Vagina (tissue), 2 donors: ENCODE measurements around the gene UBE2E2. TPM values are rescaled to one million over a fixed set of nuclear protein-coding genes. Genes with fewer than 3 reads are reported as not detected.

Experiments used
- DNase-seq, 2 donors: peaks; one replicate each; pipeline ENCODE4 v3.0.0-alpha.2; 2017; ENCODE audit errors: extremely low spot score in 2 of 2
- H3K27ac ChIP-seq: fragments of 200-600 bp; sonication (generic); one replicate; pipeline ENCODE4 v1.5.1; 2019
- H3K27me3 ChIP-seq: fragments of 200-600 bp; sonication (generic); one replicate; pipeline ENCODE4 v1.5.1; 2019
- H3K36me3 ChIP-seq, 2 donors: fragments of 200-600 bp; sonication (generic); one replicate each; pipeline ENCODE4 v1.5.1; 2017 to 2019
- H3K4me1 ChIP-seq: fragments of 200-600 bp; sonication (generic); one replicate; pipeline ENCODE4 v1.5.1; 2019
- H3K4me3 ChIP-seq, 2 donors: fragments of 200-600 bp; sonication (generic); 1 replicate in 1 of 2; 2 replicates in 1 of 2; pipeline ENCODE4 v1.5.1; 2016 to 2019
- H3K9me3 ChIP-seq: fragments of 200-600 bp; sonication (generic); one replicate; pipeline ENCODE4 v1.5.1; 2019
- CTCF ChIP-seq, 3 experiments: fragments of 450-650 bp in 2 of 3; fragments of 200-600 bp in 1 of 3; sonication (generic) in 1 of 3; IDR thresholded peaks; one replicate each; pipeline ENCODE4 v1.5.1; 2017 to 2019; ENCODE audit warnings: antibody characterized with exemption in 3 of 3, mild to moderate bottlenecking in 2 of 3, moderate library complexity in 2 of 3
- POLR2A ChIP-seq, 2 donors: fragments of 450-650 bp; IDR thresholded peaks; one replicate each; pipeline ENCODE4 v1.6.1; 2017; ENCODE audit warnings: antibody characterized with exemption in 2 of 2, mild to moderate bottlenecking in 2 of 2, moderate library complexity in 2 of 2
- POLR2AphosphoS5 ChIP-seq, 2 donors: sonication (generic); formaldehyde crosslinking; IDR thresholded peaks; one replicate each; pipeline ENCODE4 v1.9.0; 2017; ENCODE audit warnings: antibody characterized with exemption in 2 of 2, mild to moderate bottlenecking in 2 of 2, low read depth in 1 of 2; ENCODE audit not compliant: insufficient read depth in 1 of 2
- intact Hi-C: fragments of 100-400 bp; cut with DNase I; formaldehyde crosslinking; loops from one replicate; pipeline ENCODE4 v1.15.1; 2023
- total RNA-seq: library from RNA; depleted of rRNA; stranded (reverse); fragments of >200 nt; gene quantifications from one replicate; pipeline ENCODE4 v1.2.3, GENCODE V29; 2016

UBE2E2 gene
- total RNA-seq, 1 donor from 2014 or later = 31.2 TPM

- DNase-seq = no peak
- Histone ChIP-seq H3K27me3 (no peaks in the 10 kb centered on the region), H3K36me3 (no peaks in the 10 kb centered on the region), H3K9me3 (no peaks in the 10 kb centered on the region), H3K27ac (no peak overlapping the region), H3K4me1 (no peaks in the 10 kb centered on the region), H3K4me3 (no peak overlapping the region)
- intact Hi-C loops = no loop called here
- TF ChIP-seq CTCF (IDR thresholded peaks at IDR 0.05) (no peak), POLR2AphosphoS5 (IDR thresholded peaks at IDR 0.05; ENCODE audit: insufficient read depth in 1 of 2, low read depth in 1 of 2) (no peak), POLR2A (IDR thresholded peaks at IDR 0.05) (no peak)
Observed at GRCh38 chr3:23550402-23550801, 347.3 kb downstream of the UBE2E2 start.

DNA sequence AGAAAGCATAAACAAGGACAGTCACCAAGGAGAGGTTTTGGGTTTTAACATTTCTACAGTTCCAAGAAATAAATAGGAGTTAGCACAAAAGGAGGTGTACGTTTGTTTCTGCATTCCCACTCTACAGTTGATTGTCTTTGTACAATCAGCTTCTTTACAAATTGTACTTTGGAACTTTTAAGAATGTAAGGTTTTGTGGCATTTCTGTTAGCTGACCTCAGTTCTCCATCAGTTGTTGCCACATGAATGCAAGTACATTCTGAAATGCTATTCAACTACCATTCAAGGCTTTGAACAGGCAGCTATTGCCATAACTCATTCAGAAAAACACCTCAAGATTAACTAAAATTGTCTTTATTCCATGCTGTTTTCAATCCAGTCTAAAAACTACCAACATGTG lies 349.4 kb downstream of the UBE2E2 start:
- Histone ChIP-seq H3K4me1 (no peaks in the 10 kb centered on the region), H3K27me3 (no peaks in the 10 kb centered on the region), H3K27ac (no peak overlapping the region), H3K36me3 (no peaks in the 10 kb centered on the region), H3K4me3 (no peak overlapping the region), H3K9me3 (no peaks in the 10 kb centered on the region)
- TF ChIP-seq CTCF (IDR thresholded peaks at IDR 0.05) = no peak
- TF ChIP-seq POLR2A (IDR thresholded peaks at IDR 0.05) = no peak
- no peak for TF ChIP-seq POLR2AphosphoS5 (IDR thresholded peaks at IDR 0.05; ENCODE audit: insufficient read depth in 1 of 2, low read depth in 1 of 2)
- no peak for DNase-seq
- intact Hi-C loops = no loop called here

- Histone ChIP-seq H3K27ac (no peak overlapping the region), H3K27me3 (no peaks in the 10 kb centered on the region), H3K9me3 (no peaks in the 10 kb centered on the region), H3K4me1 (no peaks in the 10 kb centered on the region), H3K36me3 (no peaks in the 10 kb centered on the region), H3K4me3 (no peak overlapping the region)
- DNase-seq = no peak
- intact Hi-C loops = no loop called here
- no peak for TF ChIP-seq POLR2A (IDR thresholded peaks at IDR 0.05)
- TF ChIP-seq POLR2AphosphoS5 (IDR thresholded peaks at IDR 0.05; ENCODE audit: insufficient read depth in 1 of 2, low read depth in 1 of 2) = no peak
- TF ChIP-seq CTCF (IDR thresholded peaks at IDR 0.05) = no peak
Observed at GRCh38 chr3:23553353-23553752, 350.2 kb downstream of the UBE2E2 start.

GRCh38 chr3:23565041-23565775 lies 362.1 kb downstream of the UBE2E2 start:
- H3K9me3 ChIP-seq = no peaks in the 10 kb centered on the region
- H3K27ac ChIP-seq = no peak overlapping the region
- TF ChIP-seq POLR2A (IDR thresholded peaks at IDR 0.05) = no peak
- no peak for TF ChIP-seq CTCF (IDR thresholded peaks at IDR 0.05)
- TF ChIP-seq POLR2AphosphoS5 (IDR thresholded peaks at IDR 0.05; ENCODE audit: insufficient read depth in 1 of 2, low read depth in 1 of 2) = no peak
- H3K4me3 ChIP-seq = no peak overlapping the region
- no peaks in the 10 kb centered on the region for H3K4me1 ChIP-seq
- no peak for DNase-seq
- no peaks in the 10 kb centered on the region for H3K36me3 ChIP-seq
- H3K27me3 ChIP-seq = no peaks in the 10 kb centered on the region
- intact Hi-C loops = no loop called here

DNA sequence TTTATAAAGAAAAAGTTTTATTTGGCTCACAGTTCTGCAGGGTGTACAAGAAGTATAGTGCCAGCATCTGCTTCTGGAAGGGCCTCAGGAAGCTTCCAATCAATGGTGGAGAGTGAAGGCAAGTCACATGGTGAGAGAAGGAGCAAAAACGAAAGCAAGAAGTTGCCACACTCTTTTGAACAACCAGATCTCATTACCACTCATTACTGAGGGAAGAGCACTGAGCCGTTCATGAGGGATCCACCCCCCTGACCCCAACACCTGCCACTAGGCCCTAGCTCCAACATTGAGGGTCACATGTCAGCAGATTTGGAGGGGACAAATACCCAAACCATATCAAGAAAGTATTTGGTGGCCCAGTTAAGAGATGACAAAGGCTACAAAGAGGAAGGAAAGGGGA lies 363.4 kb downstream of the UBE2E2 start:
- no peaks in the 10 kb centered on the region for H3K9me3 ChIP-seq
- H3K27me3 ChIP-seq = no peaks in the 10 kb centered on the region
- no peaks in the 10 kb centered on the region for H3K4me1 ChIP-seq
- TF ChIP-seq POLR2AphosphoS5 (IDR thresholded peaks at IDR 0.05; ENCODE audit: insufficient read depth in 1 of 2, low read depth in 1 of 2) (no peak), CTCF (IDR thresholded peaks at IDR 0.05) (no peak), POLR2A (IDR thresholded peaks at IDR 0.05) (no peak)
- H3K27ac ChIP-seq = no peak overlapping the region
- no peaks in the 10 kb centered on the region for H3K36me3 ChIP-seq
- no peak for DNase-seq
- H3K4me3 ChIP-seq = no peak overlapping the region
- intact Hi-C loops = no loop called here
